PC-9 (cell line): Measurements from ENCODE around the gene TMEM174.

Source experiments
- CTCF ChIP-seq: fragments of 200-600 bp; sonication (generic); conservative IDR thresholded peaks from 2 replicates; pipeline ENCODE4 v1.6.1; 2017; ENCODE audit warnings: mixed run types, antibody characterized with exemption, mild to moderate bottlenecking, moderate library complexity
- EZH2 ChIP-seq: fragments of 200-600 bp; sonication (generic); IDR thresholded peaks from 2 replicates; pipeline ENCODE4 v1.8.0; 2017; ENCODE audit warnings: antibody characterized with exemption, low read depth

- TF ChIP-seq EZH2 (no peak), CTCF (no peak)
Measured at GRCh38 chr5:73126381-73126780, 46.6 kb upstream of the TMEM174 start.
